ENCODE results near the gene SNX4.
"Not testable (repeated sequence)": the region's sequence is repeated elsewhere in the genome, so short reads cannot be mapped to it uniquely, and the experiment has no call there.

DNA sequence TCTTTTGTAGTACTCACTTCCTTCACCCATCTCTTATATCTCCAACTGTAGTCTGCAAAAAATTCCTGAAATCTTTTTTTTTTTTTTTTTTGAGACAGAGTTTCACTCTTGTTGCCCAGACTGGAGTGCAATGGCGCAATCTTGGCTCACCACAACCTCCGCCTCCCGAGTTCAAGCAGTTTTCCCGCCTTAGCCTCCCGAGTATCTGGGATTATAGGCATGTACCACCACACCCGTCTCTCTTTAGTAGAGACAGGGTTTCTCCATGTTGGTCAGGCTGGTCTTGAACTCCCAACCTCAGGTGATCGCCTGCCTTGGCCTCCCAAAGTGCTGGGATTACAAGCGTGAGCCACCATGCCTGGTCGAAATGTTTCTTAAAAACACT is 38.6 kb downstream of the SNX4 start:
- not testable (repeated sequence) for TF ChIP-seq CTCF (conservative IDR thresholded peaks at IDR 0.05); ZFX (IDR thresholded peaks at IDR 0.05)

Data from C4-2B (cell line).